DND-41 (cell line): ENCODE data around the gene SDK2.

Experiments
- ATAC-seq: fragments of 200-7000 bp; cut with Tn5 transposase; 3 replicates; pipeline ENCODE4 v1.9.1; 2021; ENCODE audit warnings: low read depth; ENCODE audit not compliant: insufficient read depth
- DNase-seq: peaks from one replicate; pipeline ENCODE4 v3.0.0-alpha.2; 2020
- H2AFZ ChIP-seq: 2 replicates; pipeline ENCODE4 v1.6.0; 2012; ENCODE audit warnings: low read depth, low read length
- H3K27ac ChIP-seq: 2 replicates; pipeline ENCODE4 v1.5.1; 2012; ENCODE audit warnings: low read length, inconsistent platforms
- H3K27me3 ChIP-seq: fragments of 200-600 bp; sonication (generic); 2 replicates; pipeline ENCODE4 v1.6.0; 2012; ENCODE audit warnings: low read length, mild to moderate bottlenecking, inconsistent platforms; ENCODE audit not compliant: insufficient read depth, poor library complexity
- H3K36me3 ChIP-seq: 2 replicates; pipeline ENCODE4 v1.5.1; 2012; ENCODE audit warnings: low read length, inconsistent platforms; ENCODE audit not compliant: insufficient read depth
- H3K4me1 ChIP-seq: 2 replicates; pipeline ENCODE4 v1.5.1; 2012; ENCODE audit warnings: mild to moderate bottlenecking, low read length; ENCODE audit not compliant: insufficient read depth
- H3K4me2 ChIP-seq: 2 replicates; pipeline ENCODE4 v1.6.0; 2012; ENCODE audit warnings: mild to moderate bottlenecking, moderate library complexity, low read length, inconsistent platforms; ENCODE audit not compliant: insufficient read depth
- H3K4me3 ChIP-seq, 2 experiments: fragments of 200-600 bp in 1 of 2; shearing (Covaris generic) in 1 of 2; 2 replicates each; pipeline ENCODE4 v1.5.1; 2012 to 2016; ENCODE audit warnings: inconsistent platforms in 2 of 2, low read length in 2 of 2, mild to moderate bottlenecking in 2 of 2, low read depth in 1 of 2, moderate library complexity in 1 of 2
- H3K79me2 ChIP-seq: 2 replicates; pipeline ENCODE4 v1.6.0; 2012; ENCODE audit warnings: low read length, inconsistent platforms; ENCODE audit not compliant: insufficient read depth
- H3K9ac ChIP-seq: 2 replicates; pipeline ENCODE4 v1.6.0; 2012; ENCODE audit warnings: low read depth, mild to moderate bottlenecking, inconsistent platforms, low read length, moderate library complexity
- H3K9me3 ChIP-seq: 2 replicates; pipeline ENCODE4 v1.5.1; 2012; ENCODE audit warnings: low read length, moderate library complexity, mild to moderate bottlenecking, inconsistent platforms; ENCODE audit not compliant: insufficient read depth, severe bottlenecking
- H4K20me1 ChIP-seq: 2 replicates; pipeline ENCODE4 v1.6.0; 2012; ENCODE audit warnings: low read length; ENCODE audit not compliant: insufficient read depth
- EZH2 ChIP-seq: IDR thresholded peaks from 3 replicates; pipeline ENCODE4 v1.6.1; 2012; ENCODE audit warnings: borderline replicate concordance, low read depth, mild to moderate bottlenecking, moderate library complexity, low read length, inconsistent platforms; ENCODE audit not compliant: severe bottlenecking
- TF ChIP-seq, protein P1 (sequence below): IDR thresholded peaks from 2 replicates; pipeline ENCODE4 v1.5.1; 2012; ENCODE audit warnings: borderline replicate concordance, low read length, moderate library complexity, mild to moderate bottlenecking; ENCODE audit not compliant: poor library complexity, severe bottlenecking; ENCODE audit errors: extremely low read depth

Gene SDK2

GRCh38 chr17:73302189-73302588 lies 342.1 kb downstream of the SDK2 start:
- Histone ChIP-seq H3K9ac (no peak overlapping the region), H3K4me1 (no peaks in the 10 kb centered on the region), H3K36me3 (no peaks in the 10 kb centered on the region), H3K4me2 (no peak overlapping the region), H4K20me1 (0 out of 2 replicates have a peak, but pooled peaks cover 4% of the 10 kb centered on the region), H3K27ac (no peak overlapping the region), H3K27me3 (no peaks in the 10 kb centered on the region), H3K4me3 (no peak overlapping the region), H2AFZ (no peak overlapping the region), H3K79me2 (no peaks in the 10 kb centered on the region), H3K9me3 (no peaks in the 10 kb centered on the region)
- TF ChIP-seq, protein P1, sequence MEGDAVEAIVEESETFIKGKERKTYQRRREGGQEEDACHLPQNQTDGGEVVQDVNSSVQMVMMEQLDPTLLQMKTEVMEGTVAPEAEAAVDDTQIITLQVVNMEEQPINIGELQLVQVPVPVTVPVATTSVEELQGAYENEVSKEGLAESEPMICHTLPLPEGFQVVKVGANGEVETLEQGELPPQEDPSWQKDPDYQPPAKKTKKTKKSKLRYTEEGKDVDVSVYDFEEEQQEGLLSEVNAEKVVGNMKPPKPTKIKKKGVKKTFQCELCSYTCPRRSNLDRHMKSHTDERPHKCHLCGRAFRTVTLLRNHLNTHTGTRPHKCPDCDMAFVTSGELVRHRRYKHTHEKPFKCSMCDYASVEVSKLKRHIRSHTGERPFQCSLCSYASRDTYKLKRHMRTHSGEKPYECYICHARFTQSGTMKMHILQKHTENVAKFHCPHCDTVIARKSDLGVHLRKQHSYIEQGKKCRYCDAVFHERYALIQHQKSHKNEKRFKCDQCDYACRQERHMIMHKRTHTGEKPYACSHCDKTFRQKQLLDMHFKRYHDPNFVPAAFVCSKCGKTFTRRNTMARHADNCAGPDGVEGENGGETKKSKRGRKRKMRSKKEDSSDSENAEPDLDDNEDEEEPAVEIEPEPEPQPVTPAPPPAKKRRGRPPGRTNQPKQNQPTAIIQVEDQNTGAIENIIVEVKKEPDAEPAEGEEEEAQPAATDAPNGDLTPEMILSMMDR: no peak
- TF ChIP-seq EZH2: no peak
- ATAC-seq (no peak), DNase-seq (no peak)

GRCh38 chr17:73301369-73301768 lies 342.9 kb downstream of the SDK2 start:
- DNase-seq: no peak
- TF ChIP-seq, protein P1: no peak
- no peak for TF ChIP-seq EZH2
- Histone ChIP-seq H3K79me2 (no peaks in the 10 kb centered on the region), H3K9ac (no peak overlapping the region), H4K20me1 (0 out of 2 replicates have a peak, but pooled peaks cover 4% of the 10 kb centered on the region), H3K4me1 (no peaks in the 10 kb centered on the region), H3K4me2 (no peak overlapping the region), H3K36me3 (no peaks in the 10 kb centered on the region), H3K4me3 (no peak overlapping the region), H2AFZ (no peak overlapping the region), H3K27me3 (no peaks in the 10 kb centered on the region), H3K9me3 (no peaks in the 10 kb centered on the region), H3K27ac (no peak overlapping the region)
- no peak for ATAC-seq

GRCh38 chr17:73300392-73300791 lies 343.9 kb downstream of the SDK2 start:
- H3K79me2 ChIP-seq: no peaks in the 10 kb centered on the region

More at GRCh38 chr17:73300392-73300791, 343.9 kb downstream of the SDK2 start:
- Histone ChIP-seq H2AFZ (no peak overlapping the region), H3K9ac (no peak overlapping the region), H3K9me3 (no peaks in the 10 kb centered on the region), H3K4me3 (no peak overlapping the region), H3K27ac (no peak overlapping the region), H4K20me1 (0 out of 2 replicates have a peak, but pooled peaks cover 4% of the 10 kb centered on the region), H3K36me3 (no peaks in the 10 kb centered on the region), H3K27me3 (no peaks in the 10 kb centered on the region), H3K4me1 (no peaks in the 10 kb centered on the region), H3K4me2 (no peak overlapping the region)
- ATAC-seq (no peak), DNase-seq (no peak)
- TF ChIP-seq, protein P1: no peak
- no peak for TF ChIP-seq EZH2
